HEK293 (cell line): ENCODE data around the gene THUMPD2.

Experiments used
- CTCF ChIA-PET: fragments of 350-600 bp; formaldehyde crosslinking; extraction: SDS; loops from one replicate; lab custom pipeline; 2021; ENCODE audit warnings: antibody characterized with exemption; lab: Yijun Ruan, JAX
- POLR2A ChIA-PET: fragments of 300-600 bp; formaldehyde crosslinking; extraction: SDS; loops from one replicate; lab custom pipeline; 2020; ENCODE audit warnings: antibody characterized with exemption, inconsistent platforms; lab: Yijun Ruan, JAX
- H3K27ac ChIP-seq: fragments of 200-500 bp; sonication (Bioruptor generic); 2 replicates; pipeline ENCODE4 v1.5.1; 2014; ENCODE audit warnings: low read depth, low read length, control low read depth, inconsistent platforms; ENCODE audit errors: extremely low read depth
- H3K36me3 ChIP-seq, 2 experiments: fragments of 200-500 bp in 1 of 2; sonication (Bioruptor generic) in 1 of 2; 1 replicate in 1 of 2; 2 replicates in 1 of 2; pipeline ENCODE4 v1.5.1; 2014 to 2017; ENCODE audit warnings: inconsistent platforms in 2 of 2, low read length in 2 of 2; ENCODE audit not compliant: control insufficient read depth in 2 of 2, insufficient read depth in 1 of 2
- H3K4me1 ChIP-seq: fragments of 200-500 bp; sonication (Bioruptor generic); 2 replicates; pipeline ENCODE4 v1.5.1; 2014; ENCODE audit warnings: mild to moderate bottlenecking, low read length, inconsistent platforms; ENCODE audit not compliant: control insufficient read depth, insufficient read depth
- H3K4me3 ChIP-seq: 2 replicates; pipeline ENCODE4 v1.5.1; 2011; ENCODE audit warnings: low read depth, mild to moderate bottlenecking, control low read depth, low read length, moderate library complexity
- H3K9me3 ChIP-seq: fragments of 200-500 bp; sonication (Bioruptor generic); 2 replicates; pipeline ENCODE4 v1.5.1; 2014; ENCODE audit warnings: low read depth, low read length, inconsistent platforms; ENCODE audit not compliant: control insufficient read depth, insufficient read depth
- EGR2 ChIP-seq: fragments of 450-650 bp; formaldehyde crosslinking; IDR thresholded peaks from 2 replicates; pipeline ENCODE4 v1.5.1; 2016; ENCODE audit warnings: low read depth, missing biosample characterization, missing genetic modification characterization
- ZBTB49 ChIP-seq: fragments of 450-650 bp; formaldehyde crosslinking; IDR thresholded peaks from 2 replicates; pipeline ENCODE4 v1.5.1; 2016; ENCODE audit warnings: missing biosample characterization, missing genetic modification characterization, low read depth
- ZFHX2 ChIP-seq: fragments of 450-650 bp; formaldehyde crosslinking; conservative IDR thresholded peaks from 2 replicates; pipeline ENCODE4 v1.5.1; 2016; ENCODE audit warnings: missing biosample characterization, missing genetic modification characterization
- ZNF114 ChIP-seq: fragments of 450-650 bp; formaldehyde crosslinking; IDR thresholded peaks from 2 replicates; pipeline ENCODE4 v1.5.0; 2017; ENCODE audit warnings: missing biosample characterization, missing genetic modification characterization
- ZNF184 ChIP-seq: fragments of 450-650 bp; IDR thresholded peaks from 2 replicates; pipeline ENCODE4 v1.5.1; 2018; ENCODE audit warnings: missing biosample characterization, mild to moderate bottlenecking, missing genetic modification characterization
- ZNF248 ChIP-seq: fragments of 450-650 bp; formaldehyde crosslinking; IDR thresholded peaks from 2 replicates; pipeline ENCODE4 v1.5.1; 2017; ENCODE audit warnings: missing biosample characterization, missing genetic modification characterization
- ZNF280C ChIP-seq: fragments of 450-650 bp; formaldehyde crosslinking; IDR thresholded peaks from 2 replicates; pipeline ENCODE4 v1.5.1; 2016; ENCODE audit warnings: missing biosample characterization, missing genetic modification characterization
- ZNF292 ChIP-seq: fragments of 450-650 bp; formaldehyde crosslinking; IDR thresholded peaks from 2 replicates; pipeline ENCODE4 v1.5.1; 2016; ENCODE audit warnings: low read depth, missing biosample characterization, missing genetic modification characterization, borderline replicate concordance
- ZNF398 ChIP-seq: fragments of 450-650 bp; formaldehyde crosslinking; IDR thresholded peaks from 2 replicates; pipeline ENCODE4 v1.5.1; 2017; ENCODE audit warnings: missing biosample characterization, missing genetic modification characterization
- ZNF549 ChIP-seq: fragments of 450-650 bp; IDR thresholded peaks from 2 replicates; pipeline ENCODE4 v1.5.1; 2018; ENCODE audit warnings: missing biosample characterization, missing genetic modification characterization, mild to moderate bottlenecking, inconsistent platforms, moderate library complexity
- ZNF664 ChIP-seq: fragments of 450-650 bp; formaldehyde crosslinking; IDR thresholded peaks from 2 replicates; pipeline ENCODE4 v1.5.1; 2016; ENCODE audit warnings: missing biosample characterization, missing genetic modification characterization
- ZNF670 ChIP-seq: fragments of 450-650 bp; formaldehyde crosslinking; IDR thresholded peaks from 2 replicates; pipeline ENCODE4 v1.5.1; 2016; ENCODE audit warnings: missing biosample characterization, missing genetic modification characterization, low read depth
- ZNF768 ChIP-seq: fragments of 450-650 bp; formaldehyde crosslinking; IDR thresholded peaks from 2 replicates; pipeline ENCODE4 v1.5.1; 2018; ENCODE audit warnings: missing biosample characterization, mild to moderate bottlenecking, missing genetic modification characterization
- ZSCAN23 ChIP-seq: fragments of 450-650 bp; formaldehyde crosslinking; IDR thresholded peaks from 2 replicates; pipeline ENCODE4 v1.5.1; 2016; ENCODE audit warnings: missing biosample characterization, missing genetic modification characterization
- ZSCAN4 ChIP-seq: fragments of 450-650 bp; formaldehyde crosslinking; IDR thresholded peaks from 2 replicates; pipeline ENCODE4 v1.5.1; 2017; ENCODE audit warnings: missing biosample characterization, missing genetic modification characterization
- ZXDB ChIP-seq: fragments of 450-650 bp; formaldehyde crosslinking; IDR thresholded peaks from 2 replicates; pipeline ENCODE4 v1.5.1; 2016; ENCODE audit warnings: missing biosample characterization, missing genetic modification characterization
- TF ChIP-seq, protein P1 (sequence below): fragments of 450-650 bp; formaldehyde crosslinking; IDR thresholded peaks from 2 replicates; pipeline ENCODE4 v1.5.1; 2016; ENCODE audit warnings: missing biosample characterization, missing genetic modification characterization

Gene THUMPD2

DNA sequence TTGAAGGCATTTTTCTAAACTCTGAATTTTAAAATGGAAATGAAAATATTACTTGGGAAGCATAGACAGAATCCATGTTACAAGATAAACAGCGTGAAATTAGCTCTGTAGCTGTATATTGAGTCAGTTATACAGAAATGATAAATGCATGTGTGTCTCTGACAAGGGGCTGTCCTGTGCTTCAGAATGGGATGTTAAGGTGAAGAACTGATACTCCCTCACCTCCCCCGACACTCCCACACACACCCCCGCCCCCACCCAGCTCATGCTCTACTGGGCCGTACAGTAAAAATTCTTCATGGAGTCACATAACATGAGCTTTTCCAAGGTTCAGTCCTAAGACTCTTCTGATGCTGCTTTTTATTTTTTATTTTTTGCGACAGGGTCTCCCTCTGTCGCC is 869 bp upstream of the THUMPD2 start:
- Histone ChIP-seq H3K9me3 (no peaks in the 10 kb centered on the region), H3K36me3 (peaks cover 5 to 12% of the 10 kb centered on the region in 2 experiments; a peak in 2 of 3 replicates), H3K4me1 (peaks cover 6% of the 10 kb centered on the region; the same call in 1 of the 2 replicates), H3K4me3 (no peak overlapping the region), H3K27ac (no peak overlapping the region)
- CTCF ChIA-PET, result no interaction called here
- peak; percentile 43; the same call in 1 of the 2 replicates for TF ChIP-seq ZFHX2 (tag by site-specific recombination)
- no peak for TF ChIP-seq ZXDB (tag by site-specific recombination)
- TF ChIP-seq, all 188 proteins: peak for 1
- POLR2A ChIA-PET, result no interaction called here

GRCh38 chr2:39779341-39779851 is 338 bp upstream of the THUMPD2 start:
- H3K27ac ChIP-seq, result no peak overlapping the region
- ChIA-PET CTCF (no interaction called here), POLR2A (no interaction called here)
- H3K9me3 ChIP-seq, result no peaks in the 10 kb centered on the region
- H3K4me3 ChIP-seq, result peak overlapping the region; percentile 97
- peaks cover 6% of the 10 kb centered on the region; the same call in 1 of the 2 replicates for H3K4me1 ChIP-seq
- TF ChIP-seq ZNF280C (no peak), ZNF184 (no peak), ZNF664 (tag by site-specific recombination) (no peak), ZNF398 (tag by site-specific recombination) (peak; percentile 90), EGR2 (tag by site-specific recombination) (no peak), ZNF768 (tag by site-specific recombination) (0 out of 2 replicates have a peak, but pooled peaks have one; percentile 30), ZNF670 (no peak), ZSCAN4 (no peak), ZSCAN23 (no peak), ZBTB49 (tag by site-specific recombination) (no peak), ZNF292 (tag by site-specific recombination) (no peak), ZNF549 (tag by site-specific recombination) (no peak), ZNF248 (no peak), ZNF114 (tag by site-specific recombination) (no peak)
- TF ChIP-seq, protein P1, sequence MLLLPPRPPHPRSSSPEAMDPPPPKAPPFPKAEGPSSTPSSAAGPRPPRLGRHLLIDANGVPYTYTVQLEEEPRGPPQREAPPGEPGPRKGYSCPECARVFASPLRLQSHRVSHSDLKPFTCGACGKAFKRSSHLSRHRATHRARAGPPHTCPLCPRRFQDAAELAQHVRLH, result no peak
- TF ChIP-seq, all 188 proteins: peak for 2
- H3K36me3 ChIP-seq, result peaks cover 5 to 14% of the 10 kb centered on the region in 2 experiments; a peak in 2 of 3 replicates
